Nephron progenitor cell (in vitro differentiated cells): Measurements from ENCODE around the gene PALLD.

Source experiments
- DNase-seq: peaks from one replicate; pipeline ENCODE4 v3.0.0; 2021
- H3K27ac Mint-ChIP-seq: 2 replicates; pipeline ENCODE4 v1.8.0; 2021; ENCODE audit warnings: mild to moderate bottlenecking, moderate library complexity, mixed read lengths
- H3K27me3 Mint-ChIP-seq: 2 replicates; pipeline ENCODE4 v1.8.0; 2021; ENCODE audit warnings: mild to moderate bottlenecking, low read depth, mixed read lengths; ENCODE audit not compliant: poor library complexity
- H3K36me3 Mint-ChIP-seq: 2 replicates; pipeline ENCODE4 v1.8.0; 2021; ENCODE audit warnings: low read depth, mixed read lengths
- H3K4me1 Mint-ChIP-seq: 2 replicates; pipeline ENCODE4 v1.8.0; 2021; ENCODE audit warnings: mixed read lengths
- H3K4me3 Mint-ChIP-seq: 2 replicates; pipeline ENCODE4 v1.8.0; 2021; ENCODE audit warnings: mild to moderate bottlenecking, moderate library complexity, mixed read lengths
- H3K9me3 Mint-ChIP-seq: 2 replicates; pipeline ENCODE4 v1.8.0; 2021; ENCODE audit warnings: mild to moderate bottlenecking, moderate library complexity, mixed read lengths
- CTCF ChIP-seq: fragments of 200-600 bp; sonication (generic); IDR thresholded peaks from 2 replicates; pipeline ENCODE4 v1.5.0; 2021; ENCODE audit warnings: antibody characterized with exemption

Gene PALLD

GRCh38 chr4:168924667-168925066 is 427.8 kb downstream of the PALLD start:
- H3K9me3 Mint-ChIP-seq = no peaks in the 10 kb centered on the region
- H3K4me1 Mint-ChIP-seq = peaks cover 8% of the 10 kb centered on the region
- no peak for TF ChIP-seq CTCF
- H3K4me3 Mint-ChIP-seq = no peak overlapping the region
- H3K27me3 Mint-ChIP-seq = no peaks in the 10 kb centered on the region
- H3K27ac Mint-ChIP-seq = no peak overlapping the region
- no peak for DNase-seq
- peaks cover 64% of the 10 kb centered on the region for H3K36me3 Mint-ChIP-seq

DNA sequence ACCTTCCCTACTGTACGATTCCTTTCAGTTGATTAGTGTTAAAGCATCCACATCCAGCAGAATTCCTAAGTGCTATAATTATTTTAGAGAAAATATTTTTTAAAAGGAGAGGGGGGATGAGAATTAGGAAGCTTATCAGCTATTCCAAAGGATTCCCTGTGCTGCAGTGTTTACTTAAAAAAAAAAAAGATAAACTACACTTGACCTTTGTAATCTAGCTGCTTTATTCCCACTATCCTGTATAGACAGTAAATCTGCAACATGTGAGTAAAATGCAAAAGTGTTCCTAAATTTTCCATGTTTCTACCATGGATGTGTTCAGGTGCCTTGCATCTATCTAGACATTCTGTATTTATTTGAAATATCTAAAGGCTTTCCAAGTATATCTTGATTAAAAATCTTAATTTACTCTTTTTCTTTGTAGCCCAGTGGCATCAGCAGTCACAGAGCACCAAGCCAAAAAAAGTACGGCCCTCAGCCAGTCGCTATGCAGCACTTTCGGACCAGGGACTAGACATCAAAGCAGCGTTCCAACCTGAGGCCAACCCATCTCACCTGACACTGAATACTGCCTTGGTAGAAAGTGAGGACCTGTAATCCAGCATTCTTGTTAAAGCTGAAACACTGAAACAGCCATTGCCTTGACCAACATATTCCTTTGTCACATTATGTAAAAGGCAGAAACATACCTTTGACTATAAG is 429.1 kb downstream of the PALLD start:
- Mint-ChIP-seq H3K4me1 (peaks cover 5% of the 10 kb centered on the region), H3K27me3 (no peaks in the 10 kb centered on the region), H3K9me3 (peaks cover 9% of the 10 kb centered on the region), H3K27ac (no peak overlapping the region), H3K4me3 (no peak overlapping the region), H3K36me3 (peaks cover 77% of the 10 kb centered on the region)
- no peak for TF ChIP-seq CTCF
- DNase-seq = no peak

DNA sequence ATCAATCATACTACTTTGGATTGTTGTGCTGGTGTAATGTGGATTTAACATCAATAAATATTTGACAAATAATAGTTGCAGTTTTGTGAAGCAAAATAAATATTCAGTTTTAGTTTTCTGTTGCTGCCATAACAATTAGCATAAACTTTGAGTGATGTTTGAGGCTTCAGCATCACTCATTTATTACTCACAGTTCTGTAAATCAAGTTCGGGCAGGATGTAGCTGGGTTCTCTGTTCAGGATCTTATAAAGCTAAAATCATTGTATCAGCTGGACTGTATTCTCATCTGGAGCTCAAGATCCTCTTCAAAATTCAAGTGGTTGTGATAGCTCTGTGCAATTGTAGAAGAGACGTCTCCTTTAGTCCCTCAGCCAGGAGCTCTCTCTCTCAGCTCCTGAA is 431.5 kb downstream of the PALLD start:
- no peak for TF ChIP-seq CTCF
- DNase-seq = no peak
- Mint-ChIP-seq H3K9me3 (peaks cover 33% of the 10 kb centered on the region), H3K36me3 (peaks cover 90% of the 10 kb centered on the region), H3K27me3 (no peaks in the 10 kb centered on the region), H3K4me1 (peaks cover 5% of the 10 kb centered on the region), H3K27ac (peak overlapping the region; percentile 95), H3K4me3 (no peak overlapping the region)

- DNase-seq = no peak
- H3K27me3 Mint-ChIP-seq = no peaks in the 10 kb centered on the region
- peaks cover 92% of the 10 kb centered on the region for H3K36me3 Mint-ChIP-seq
- no peak overlapping the region for H3K4me3 Mint-ChIP-seq
- peak overlapping the region; percentile 95 for H3K27ac Mint-ChIP-seq
- H3K9me3 Mint-ChIP-seq = peaks cover 38% of the 10 kb centered on the region
- no peak for TF ChIP-seq CTCF
- H3K4me1 Mint-ChIP-seq = peaks cover 2% of the 10 kb centered on the region
Measured at GRCh38 chr4:168928875-168929274, 432.0 kb downstream of the PALLD start.

DNA sequence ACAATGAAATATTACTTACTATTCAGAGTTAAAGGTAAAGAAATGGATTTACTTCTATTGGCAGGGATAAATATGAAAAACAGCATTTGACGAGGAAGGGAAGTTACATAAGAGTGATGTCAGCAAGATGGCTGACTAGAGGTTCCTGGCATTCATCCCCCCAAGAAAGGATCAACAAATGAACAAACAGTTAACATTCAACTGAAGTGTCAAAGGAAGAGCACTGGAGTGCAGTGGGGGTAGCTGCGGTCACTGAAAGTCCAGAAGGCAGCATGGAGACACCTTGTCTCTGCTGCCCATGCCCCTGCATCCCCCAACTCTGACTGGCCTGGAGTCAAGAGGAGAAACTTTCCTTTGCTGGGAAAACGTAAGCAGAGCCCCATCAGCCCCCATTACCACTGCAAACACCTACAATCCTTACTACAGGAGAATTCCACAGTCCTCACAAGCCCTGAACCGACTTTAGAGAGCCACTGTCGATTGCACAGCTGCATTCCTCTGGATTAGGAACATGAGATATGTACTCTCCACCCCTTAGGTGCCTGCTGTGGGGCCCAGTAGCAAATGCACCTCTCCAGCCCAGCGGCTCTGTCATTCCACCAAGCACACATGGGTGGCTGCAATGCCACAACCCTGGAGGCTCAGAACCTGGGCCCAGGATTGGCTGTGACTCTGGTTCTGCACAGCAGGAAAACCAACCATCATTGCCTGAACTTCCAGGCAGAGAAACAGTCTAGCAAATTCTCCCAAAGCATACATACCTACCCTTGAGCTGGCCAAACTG is 433.8 kb downstream of the PALLD start:
- no peaks in the 10 kb centered on the region for H3K4me1 Mint-ChIP-seq
- H3K4me3 Mint-ChIP-seq = no peak overlapping the region
- H3K9me3 Mint-ChIP-seq = peaks cover 53% of the 10 kb centered on the region
- H3K36me3 Mint-ChIP-seq = peaks cover 88% of the 10 kb centered on the region
- TF ChIP-seq CTCF = no peak
- no peak for DNase-seq
- peak overlapping the region; percentile 29 for H3K27ac Mint-ChIP-seq
- no peaks in the 10 kb centered on the region for H3K27me3 Mint-ChIP-seq
